Measurements from ENCODE around the gene GRIN1.

The GRIN1 gene

DNA sequence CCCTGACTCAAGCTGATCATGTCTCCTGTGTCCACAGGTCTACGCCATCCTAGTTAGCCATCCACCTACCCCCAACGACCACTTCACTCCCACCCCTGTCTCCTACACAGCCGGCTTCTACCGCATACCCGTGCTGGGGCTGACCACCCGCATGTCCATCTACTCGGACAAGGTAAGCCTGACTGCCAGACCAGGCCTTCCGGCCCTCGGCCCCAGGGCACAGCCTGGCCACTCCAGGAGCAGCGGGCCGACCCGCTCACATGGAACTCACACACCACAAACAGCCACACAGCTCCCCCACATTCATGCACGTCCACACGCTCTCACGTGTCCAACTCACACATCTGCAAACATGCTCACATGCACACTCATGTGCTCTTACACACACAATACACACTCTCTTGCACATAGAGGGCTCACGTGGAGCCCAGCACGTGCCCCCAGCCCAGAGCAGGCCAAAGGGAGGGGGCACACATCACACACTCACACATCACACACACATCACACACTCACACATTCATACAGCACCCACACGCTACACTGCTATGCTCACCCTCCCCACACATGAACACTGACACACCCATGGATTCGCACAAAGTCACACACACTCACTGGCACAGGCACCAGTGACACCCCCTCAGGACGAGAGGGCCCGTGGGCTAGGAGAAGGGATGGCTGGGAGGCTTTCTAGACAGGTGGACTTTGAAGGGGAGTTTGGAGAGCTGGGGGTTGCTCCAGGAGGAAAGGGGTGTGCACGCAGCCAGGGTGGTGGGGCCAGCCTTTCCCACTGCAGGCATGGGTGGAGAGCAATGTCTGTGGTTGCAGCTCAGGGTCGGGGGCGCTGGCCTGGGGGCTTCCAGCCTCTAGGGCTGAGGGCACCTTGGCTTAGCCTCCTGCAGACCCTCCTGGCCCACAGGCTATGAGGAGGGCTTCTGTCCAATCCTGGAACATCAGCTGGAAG lies 3.3 kb downstream of the GRIN1 start:
- no peak overlapping the region for H3K4me3 ChIP-seq (ENCODE audit: low read depth, low read length)
- TF ChIP-seq, protein P1, sequence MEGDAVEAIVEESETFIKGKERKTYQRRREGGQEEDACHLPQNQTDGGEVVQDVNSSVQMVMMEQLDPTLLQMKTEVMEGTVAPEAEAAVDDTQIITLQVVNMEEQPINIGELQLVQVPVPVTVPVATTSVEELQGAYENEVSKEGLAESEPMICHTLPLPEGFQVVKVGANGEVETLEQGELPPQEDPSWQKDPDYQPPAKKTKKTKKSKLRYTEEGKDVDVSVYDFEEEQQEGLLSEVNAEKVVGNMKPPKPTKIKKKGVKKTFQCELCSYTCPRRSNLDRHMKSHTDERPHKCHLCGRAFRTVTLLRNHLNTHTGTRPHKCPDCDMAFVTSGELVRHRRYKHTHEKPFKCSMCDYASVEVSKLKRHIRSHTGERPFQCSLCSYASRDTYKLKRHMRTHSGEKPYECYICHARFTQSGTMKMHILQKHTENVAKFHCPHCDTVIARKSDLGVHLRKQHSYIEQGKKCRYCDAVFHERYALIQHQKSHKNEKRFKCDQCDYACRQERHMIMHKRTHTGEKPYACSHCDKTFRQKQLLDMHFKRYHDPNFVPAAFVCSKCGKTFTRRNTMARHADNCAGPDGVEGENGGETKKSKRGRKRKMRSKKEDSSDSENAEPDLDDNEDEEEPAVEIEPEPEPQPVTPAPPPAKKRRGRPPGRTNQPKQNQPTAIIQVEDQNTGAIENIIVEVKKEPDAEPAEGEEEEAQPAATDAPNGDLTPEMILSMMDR (IDR thresholded peaks at IDR 0.05; ENCODE audit: control insufficient read depth, extremely low read depth, insufficient read depth) = no peak

DNA sequence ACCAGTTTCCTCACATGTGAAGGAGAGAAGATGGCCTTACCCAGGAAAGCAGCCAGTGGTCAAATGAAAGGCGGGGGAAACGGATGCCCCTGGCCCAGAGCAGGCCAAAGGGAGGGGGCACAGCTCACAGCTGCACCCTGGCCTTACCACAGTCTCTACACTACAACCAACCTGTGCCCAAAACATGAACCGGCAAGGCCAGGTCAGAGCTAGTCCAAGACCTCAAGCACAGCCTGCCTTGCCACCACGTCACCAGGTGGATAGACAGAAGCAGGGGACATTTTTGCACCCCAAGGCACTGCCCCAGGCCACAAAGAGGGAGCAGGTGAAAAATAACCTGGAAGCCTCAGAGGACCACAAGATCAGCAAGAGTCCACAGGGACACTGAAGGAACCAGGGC lies 4.5 kb downstream of the GRIN1 start:
- TF ChIP-seq, protein P1 (IDR thresholded peaks at IDR 0.05; ENCODE audit: control insufficient read depth, extremely low read depth, insufficient read depth) = no peak
- H3K4me3 ChIP-seq (ENCODE audit: low read depth, low read length) = no peak overlapping the region

More for the DNA sequence above, 3.3 kb downstream of the GRIN1 start:
- DNase-seq (ENCODE audit: low read depth) = no peak

DNA sequence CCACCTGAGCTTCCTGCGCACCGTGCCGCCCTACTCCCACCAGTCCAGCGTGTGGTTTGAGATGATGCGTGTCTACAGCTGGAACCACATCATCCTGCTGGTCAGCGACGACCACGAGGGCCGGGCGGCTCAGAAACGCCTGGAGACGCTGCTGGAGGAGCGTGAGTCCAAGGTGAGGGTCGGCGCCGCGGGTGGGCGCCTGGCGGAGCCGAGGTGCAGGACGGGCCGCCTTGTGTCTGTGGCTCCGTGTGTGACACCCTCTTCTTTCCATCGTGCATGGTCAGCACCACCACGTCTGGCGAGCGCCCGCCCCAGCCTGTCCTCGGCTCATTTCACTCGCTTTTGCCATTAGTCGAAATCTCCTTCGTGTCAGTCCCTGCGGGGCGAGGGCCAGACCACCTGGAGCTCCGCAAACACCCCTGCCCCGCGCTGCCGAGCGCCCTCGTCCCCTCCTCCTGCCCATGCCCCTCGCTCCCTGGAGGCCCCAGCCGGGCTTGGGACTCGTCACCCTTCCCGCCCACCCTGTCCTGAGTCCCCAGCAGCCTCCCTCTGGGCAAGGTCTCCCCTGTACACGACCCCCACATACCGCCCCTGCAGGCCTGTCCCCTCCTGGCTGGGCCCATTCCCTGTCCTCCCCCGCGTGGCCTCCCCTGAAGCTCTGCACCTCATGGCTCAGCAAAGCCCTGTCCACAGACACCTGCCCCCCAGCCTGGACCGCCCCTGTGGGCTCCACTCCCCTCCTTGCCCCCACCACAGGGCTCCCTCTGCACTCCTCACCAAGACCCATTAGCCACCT lies 7.0 kb downstream of the GRIN1 start:
- no peak overlapping the region for H3K4me3 ChIP-seq (ENCODE audit: low read depth, low read length)
- TF ChIP-seq, protein P1 (IDR thresholded peaks at IDR 0.05; ENCODE audit: control insufficient read depth, extremely low read depth, insufficient read depth) = no peak
- no peak for DNase-seq (ENCODE audit: low read depth)

More for the DNA sequence above, 4.5 kb downstream of the GRIN1 start:
- DNase-seq (ENCODE audit: low read depth) = no peak

DNA sequence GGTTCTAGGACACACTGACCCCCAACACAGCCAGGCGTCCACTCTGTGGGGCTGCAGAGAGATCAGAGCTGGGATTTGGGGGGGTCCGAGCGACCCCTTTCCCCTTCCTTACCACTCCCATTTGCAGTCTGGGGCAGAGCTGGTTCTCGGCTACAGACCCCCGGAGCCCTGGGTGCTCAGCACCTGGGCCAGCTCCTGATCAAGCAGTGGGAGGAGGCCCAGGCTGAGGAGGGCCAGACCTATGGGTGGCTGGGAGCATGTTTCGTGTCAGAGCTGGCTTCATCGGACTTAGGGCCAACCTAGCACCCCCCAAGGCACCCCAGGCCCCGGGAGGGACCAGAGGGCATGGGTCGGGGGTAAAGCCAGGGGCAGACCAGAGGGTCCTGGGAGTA lies 7.6 kb downstream of the GRIN1 start:
- H3K4me3 ChIP-seq (ENCODE audit: low read depth, low read length) = no peak overlapping the region
- TF ChIP-seq, protein P1 (IDR thresholded peaks at IDR 0.05; ENCODE audit: control insufficient read depth, extremely low read depth, insufficient read depth) = no peak
- DNase-seq (ENCODE audit: low read depth) = no peak

DNA sequence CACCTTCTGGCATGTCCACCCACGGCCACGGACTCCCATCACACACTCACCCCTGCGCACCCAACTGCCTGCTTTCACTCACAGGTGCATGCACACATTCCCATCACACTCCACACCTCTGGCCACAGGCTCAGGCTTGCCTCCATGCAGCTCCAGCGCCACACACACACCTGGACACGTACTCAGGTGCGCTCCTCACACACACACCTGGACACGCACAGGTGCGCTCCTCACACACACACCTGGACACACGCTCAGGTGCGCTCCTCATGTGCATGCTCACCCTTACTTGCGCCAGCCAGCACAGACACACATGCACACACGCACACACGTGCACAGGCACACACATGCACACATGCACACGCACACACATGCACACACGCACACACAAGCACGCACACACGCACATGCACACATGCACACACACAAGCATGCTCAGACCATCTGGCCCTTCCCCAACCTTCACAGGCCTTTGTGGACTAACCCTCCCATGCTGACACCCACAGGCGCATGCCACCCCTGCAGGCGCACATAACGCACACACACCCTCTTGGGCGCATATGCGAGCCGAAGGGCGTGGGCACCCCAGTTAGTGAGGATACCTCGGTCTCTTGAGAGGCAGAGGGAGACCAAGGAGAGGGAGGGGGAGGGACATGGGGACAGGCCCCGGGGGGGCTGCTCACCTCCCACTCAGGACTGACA lies 8.3 kb downstream of the GRIN1 start:
- TF ChIP-seq, protein P1 (IDR thresholded peaks at IDR 0.05; ENCODE audit: control insufficient read depth, extremely low read depth, insufficient read depth) = no peak
- DNase-seq (ENCODE audit: low read depth) = no peak

DNA sequence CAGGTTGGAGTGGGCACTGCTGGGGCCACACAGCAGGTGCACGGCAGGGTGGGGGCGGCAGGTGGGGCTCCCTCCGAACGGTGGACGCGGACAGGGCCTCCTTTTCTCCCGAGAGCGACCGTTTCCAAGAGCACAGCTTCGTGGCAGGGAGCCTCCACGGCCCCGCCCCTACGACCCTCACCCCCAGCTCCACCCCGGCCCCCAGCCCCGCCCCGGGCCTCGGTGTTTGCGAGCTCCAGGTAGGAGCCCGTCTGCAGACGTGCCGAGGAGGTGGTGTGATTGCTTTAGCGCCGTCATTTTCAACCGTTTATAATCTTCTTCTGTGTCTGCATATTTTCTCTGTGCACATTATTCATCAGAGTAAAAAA lies 8.8 kb downstream of the GRIN1 start:
- no peak overlapping the region for H3K4me3 ChIP-seq (ENCODE audit: low read depth, low read length)
- TF ChIP-seq, protein P1 (IDR thresholded peaks at IDR 0.05; ENCODE audit: control insufficient read depth, extremely low read depth, insufficient read depth) = no peak
- no peak for DNase-seq (ENCODE audit: low read depth)

More for the DNA sequence above, 8.3 kb downstream of the GRIN1 start:
- no peak overlapping the region for H3K4me3 ChIP-seq (ENCODE audit: low read depth, low read length)
